NT2/D1 (cell line): ENCODE measurements around the gene GMNC.

Experiments used
- DNase-seq: peaks from one replicate; pipeline ENCODE4 v3.0.0-alpha.2; 2011; ENCODE audit warnings: low read depth, low spot score
- H3K27me3 ChIP-seq: 2 replicates; pipeline ENCODE4 v1.6.0; 2011; ENCODE audit warnings: mild to moderate bottlenecking; ENCODE audit not compliant: insufficient read length, insufficient read depth
- H3K36me3 ChIP-seq: 2 replicates; pipeline ENCODE4 v1.6.1; 2011; ENCODE audit warnings: mild to moderate bottlenecking, low read length, mixed read lengths; ENCODE audit not compliant: insufficient read depth, insufficient read length
- H3K4me1 ChIP-seq: 2 replicates; pipeline ENCODE4 v1.5.1; 2011; ENCODE audit not compliant: insufficient read depth, insufficient read length
- H3K4me3 ChIP-seq: 2 replicates; pipeline ENCODE4 v1.5.1; 2011; ENCODE audit warnings: low read depth; ENCODE audit not compliant: insufficient read length
- H3K9ac ChIP-seq: 2 replicates; pipeline ENCODE4 v1.6.0; 2011; ENCODE audit warnings: low read depth; ENCODE audit not compliant: insufficient read length
- H3K9me3 ChIP-seq: 2 replicates; pipeline ENCODE4 v1.5.1; 2011; ENCODE audit warnings: mild to moderate bottlenecking, low read length; ENCODE audit not compliant: insufficient read depth
- SUZ12 ChIP-seq: IDR thresholded peaks from 2 replicates; pipeline ENCODE4 v1.6.1; 2011; ENCODE audit not compliant: insufficient read length, insufficient read depth; ENCODE audit errors: extremely low read depth
- YY1 ChIP-seq: IDR thresholded peaks from 2 replicates; pipeline ENCODE4 v1.6.1; 2011; ENCODE audit not compliant: insufficient read length, insufficient read depth
- ZNF274 ChIP-seq: IDR thresholded peaks from 2 replicates; pipeline ENCODE4 v1.6.1; 2011; ENCODE audit warnings: mild to moderate bottlenecking, low read depth, low read length

The GMNC gene

DNA sequence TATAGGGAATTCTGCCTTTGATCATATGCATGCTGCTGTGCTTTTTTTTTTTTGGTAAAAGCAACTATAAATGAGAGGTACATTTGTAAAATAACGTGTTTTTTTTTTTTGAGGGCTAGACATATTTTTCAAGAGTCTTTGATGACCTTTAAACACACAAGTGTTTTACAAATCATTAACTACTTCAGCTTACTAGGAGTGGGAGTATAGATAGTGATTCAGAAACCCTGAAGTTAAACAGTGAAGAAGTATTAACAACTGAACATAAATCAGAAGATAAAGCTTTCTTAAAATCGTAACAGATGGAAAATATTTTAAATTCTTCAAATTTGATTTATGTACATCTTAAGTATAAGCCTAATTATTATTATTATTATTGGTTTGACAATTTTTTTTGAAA lies 2.9 kb upstream of the GMNC start:
- Histone ChIP-seq H3K27me3 (peaks cover 24% of the 10 kb centered on the region), H3K9me3 (no peaks in the 10 kb centered on the region), H3K4me3 (no peak overlapping the region), H3K4me1 (no peaks in the 10 kb centered on the region), H3K36me3 (no peaks in the 10 kb centered on the region), H3K9ac (no peak overlapping the region)
- DNase-seq = no peak
- no peak for TF ChIP-seq SUZ12

DNA sequence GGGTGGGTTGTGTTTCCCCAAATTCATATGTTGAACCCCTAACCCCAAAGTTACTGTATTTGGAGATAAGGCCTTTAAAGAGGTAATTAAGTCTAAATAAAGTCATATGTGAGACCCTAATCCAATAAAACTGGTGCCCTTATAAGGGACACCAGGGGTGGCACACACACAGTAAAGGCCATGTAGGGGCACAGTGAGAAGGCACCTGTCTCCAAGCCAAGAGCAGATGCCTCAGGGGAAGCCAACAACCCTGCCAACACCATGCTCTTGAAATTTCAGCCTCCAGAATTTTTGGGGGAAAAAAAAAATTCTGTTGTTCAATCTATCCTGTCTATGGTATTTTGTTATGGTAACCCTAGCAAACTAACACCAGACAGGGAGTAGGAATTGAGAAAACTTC lies 1.5 kb upstream of the GMNC start:
- peaks cover 26% of the 10 kb centered on the region for H3K27me3 ChIP-seq

DNA sequence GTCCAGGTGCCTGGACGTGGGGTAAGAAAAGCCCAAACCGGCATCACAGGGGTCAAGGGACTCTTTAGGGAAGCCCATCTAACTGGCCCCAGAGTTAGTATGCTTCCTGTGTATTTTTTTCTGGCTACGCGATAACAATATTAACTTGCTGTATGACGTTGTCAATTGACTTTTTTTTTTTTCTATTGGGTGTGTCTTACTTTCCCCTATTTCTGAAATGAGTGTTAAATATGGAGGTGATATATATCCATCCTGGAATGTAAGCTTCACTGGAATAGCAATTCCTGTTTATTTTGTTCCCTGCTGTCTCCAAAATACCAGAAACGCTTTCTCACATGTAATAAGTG lies 598 bp upstream of the GMNC start:
- Histone ChIP-seq H3K9me3 (no peaks in the 10 kb centered on the region), H3K4me3 (peak overlapping the region; percentile 72)

More for the DNA sequence above, 1.5 kb upstream of the GMNC start:
- H3K9me3 ChIP-seq = no peaks in the 10 kb centered on the region
- H3K9ac ChIP-seq = no peak overlapping the region
- H3K4me1 ChIP-seq = no peaks in the 10 kb centered on the region
- TF ChIP-seq YY1 = no peak
- TF ChIP-seq ZNF274 = no peak
- no peak for TF ChIP-seq SUZ12
- H3K4me3 ChIP-seq = no peak overlapping the region
- no peaks in the 10 kb centered on the region for H3K36me3 ChIP-seq
- DNase-seq = no peak

DNA sequence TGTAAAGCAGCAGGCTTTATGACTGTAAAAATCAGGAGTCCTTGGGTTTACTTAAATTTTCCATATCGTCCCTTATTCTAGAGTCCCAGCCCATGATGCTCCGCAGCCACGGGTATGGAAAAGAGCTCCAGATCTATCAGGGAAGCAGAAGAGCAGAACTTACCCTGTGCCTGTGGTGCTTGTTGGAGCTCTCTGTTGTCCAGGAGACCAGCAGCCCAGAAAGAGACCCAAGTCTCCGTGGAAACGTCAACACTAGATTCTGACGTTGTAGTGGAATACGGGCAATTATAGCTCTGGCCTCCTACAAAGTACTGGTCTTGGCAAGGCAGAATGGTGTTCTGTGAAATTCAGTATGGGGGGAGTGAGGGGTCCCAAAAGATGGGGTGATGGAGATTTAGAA lies 2.0 kb downstream of the GMNC start:
- H3K9me3 ChIP-seq = no peaks in the 10 kb centered on the region
- no peak overlapping the region for H3K4me3 ChIP-seq
- H3K27me3 ChIP-seq = peaks cover 26% of the 10 kb centered on the region
- no peaks in the 10 kb centered on the region for H3K36me3 ChIP-seq
- DNase-seq = no peak
- no peaks in the 10 kb centered on the region for H3K4me1 ChIP-seq
- no peak overlapping the region for H3K9ac ChIP-seq
- TF ChIP-seq YY1 = no peak
- no peak for TF ChIP-seq SUZ12
- TF ChIP-seq ZNF274 = no peak

More for the DNA sequence above, 598 bp upstream of the GMNC start:
- no peak for DNase-seq
- Histone ChIP-seq H3K27me3 (peaks cover 26% of the 10 kb centered on the region), H3K4me1 (no peaks in the 10 kb centered on the region), H3K36me3 (no peaks in the 10 kb centered on the region), H3K9ac (peak overlapping the region; percentile 63)
- no peak for TF ChIP-seq ZNF274
- no peak for TF ChIP-seq SUZ12
- no peak for TF ChIP-seq YY1

DNA sequence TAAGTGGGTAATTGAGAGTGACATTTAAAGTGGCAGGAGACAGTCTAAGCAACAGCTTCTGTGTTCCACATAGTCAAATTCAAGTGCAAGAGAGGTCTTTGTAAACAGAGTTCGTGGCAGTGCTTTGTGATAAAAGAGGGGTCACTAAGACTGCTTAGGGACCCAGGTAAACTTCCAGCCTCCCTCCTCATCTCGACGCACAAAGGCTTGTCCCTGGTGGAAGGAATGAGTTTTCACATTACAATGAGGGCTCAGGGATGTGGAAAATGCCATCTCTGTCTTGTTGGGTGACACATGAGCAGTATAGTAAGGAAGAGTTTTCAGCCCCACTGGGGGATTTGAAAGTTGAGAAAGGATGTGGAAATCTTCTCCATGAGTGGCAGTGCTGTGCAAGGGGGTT lies 7.3 kb downstream of the GMNC start:
- H3K4me1 ChIP-seq = no peaks in the 10 kb centered on the region
- no peaks in the 10 kb centered on the region for H3K27me3 ChIP-seq
- no peak overlapping the region for H3K4me3 ChIP-seq
- TF ChIP-seq YY1 (no peak), SUZ12 (no peak), ZNF274 (no peak)
- H3K36me3 ChIP-seq = no peaks in the 10 kb centered on the region
- DNase-seq = peak; percentile 3
- no peaks in the 10 kb centered on the region for H3K9me3 ChIP-seq
- no peak overlapping the region for H3K9ac ChIP-seq

DNA sequence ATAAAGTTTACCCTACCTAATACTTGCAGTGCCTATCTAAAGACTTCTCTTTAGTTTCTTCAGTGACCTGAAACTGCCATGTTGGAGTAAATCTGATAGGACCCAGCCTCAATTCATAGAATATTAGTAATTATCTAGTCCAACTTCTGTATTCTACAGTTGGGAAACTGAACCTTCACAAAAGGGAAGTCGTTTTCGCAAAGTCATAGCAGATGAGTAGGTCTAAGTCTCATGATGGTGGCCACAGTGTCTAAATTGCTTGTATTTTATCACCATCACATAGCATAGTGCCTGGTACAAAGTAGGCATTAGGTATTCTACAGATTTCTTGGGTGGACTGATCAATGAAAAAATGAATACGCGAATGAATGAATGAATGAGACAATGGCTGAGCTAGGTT lies 8.4 kb downstream of the GMNC start:
- no peaks in the 10 kb centered on the region for H3K9me3 ChIP-seq
- DNase-seq = no peak
- H3K4me3 ChIP-seq = no peak overlapping the region
- H3K27me3 ChIP-seq = no peaks in the 10 kb centered on the region
- no peaks in the 10 kb centered on the region for H3K4me1 ChIP-seq
- no peak for TF ChIP-seq SUZ12
- no peaks in the 10 kb centered on the region for H3K36me3 ChIP-seq
- H3K9ac ChIP-seq = no peak overlapping the region

DNA sequence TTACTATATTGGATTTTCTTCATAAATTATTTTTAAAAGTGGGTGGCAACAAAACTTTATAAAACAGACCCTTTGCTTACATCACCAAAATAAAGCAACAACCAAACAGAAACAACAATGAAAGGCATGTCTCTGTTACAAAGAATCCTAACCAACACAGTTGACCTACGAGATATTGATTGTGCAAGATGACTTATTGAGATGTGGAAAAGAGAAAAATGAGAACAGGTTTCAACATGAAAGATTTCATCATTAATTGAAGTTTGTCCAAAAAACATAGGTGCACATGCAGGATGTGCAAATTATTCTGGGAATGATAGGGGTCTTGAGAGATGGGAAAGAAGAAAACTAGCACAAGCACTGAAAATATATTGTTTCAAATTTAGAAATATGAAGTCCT lies 9.0 kb downstream of the GMNC start:
- H3K36me3 ChIP-seq = no peaks in the 10 kb centered on the region
- H3K4me3 ChIP-seq = no peak overlapping the region
- TF ChIP-seq SUZ12 (no peak), YY1 (no peak), ZNF274 (no peak)
- no peak for DNase-seq
- H3K9me3 ChIP-seq = no peaks in the 10 kb centered on the region
- H3K9ac ChIP-seq = no peak overlapping the region
- no peaks in the 10 kb centered on the region for H3K27me3 ChIP-seq
- no peaks in the 10 kb centered on the region for H3K4me1 ChIP-seq

DNA sequence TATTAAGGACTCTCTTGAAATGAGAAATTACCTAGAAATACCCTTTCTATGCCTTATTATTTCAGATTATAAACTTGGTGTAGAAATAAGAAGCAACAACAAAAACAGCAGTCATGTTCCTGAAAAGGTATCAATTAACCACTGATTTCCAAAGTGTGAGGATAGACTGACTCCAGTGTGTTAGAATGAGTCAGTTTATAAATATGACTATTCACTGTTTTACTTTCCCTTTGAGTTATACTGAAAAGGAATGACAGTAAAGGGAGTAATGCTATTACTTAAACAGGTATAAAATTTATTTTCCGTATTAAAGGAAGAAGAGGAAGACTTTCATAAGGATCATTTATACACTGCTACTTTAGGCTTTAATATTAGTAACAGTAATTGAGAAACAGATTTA lies 12.9 kb downstream of the GMNC start:
- no peak for DNase-seq
- Histone ChIP-seq H3K27me3 (no peaks in the 10 kb centered on the region), H3K4me1 (no peaks in the 10 kb centered on the region), H3K4me3 (no peak overlapping the region), H3K36me3 (no peaks in the 10 kb centered on the region), H3K9me3 (no peaks in the 10 kb centered on the region), H3K9ac (no peak overlapping the region)
- no peak for TF ChIP-seq ZNF274
- no peak for TF ChIP-seq SUZ12
- no peak for TF ChIP-seq YY1
